BE2C (cell line): ENCODE measurements around the gene CP.
"Not testable (repeated sequence)": the region's sequence is repeated elsewhere in the genome, so short reads cannot be mapped to it uniquely, and the experiment has no call there.

ENCODE experiments used
- DNase-seq: peaks from one replicate; pipeline ENCODE4 v3.0.0-alpha.2; 2020
- H3K27me3 ChIP-seq: fragments of 250-450 bp; sonication (Bioruptor Pico); 2 replicates; pipeline ENCODE4 v1.5.1; 2020; ENCODE audit warnings: mild to moderate bottlenecking
- H3K36me3 ChIP-seq: fragments of 250-450 bp; sonication (Bioruptor Pico); 2 replicates; pipeline ENCODE4 v1.5.1; 2020; ENCODE audit warnings: mild to moderate bottlenecking
- H3K4me1 ChIP-seq: fragments of 250-450 bp; sonication (Bioruptor Pico); 2 replicates; pipeline ENCODE4 v1.5.1; 2020
- H3K4me3 ChIP-seq: 2 replicates; pipeline ENCODE4 v1.5.1; 2011; ENCODE audit warnings: low read depth, low read length
- H3K9me3 ChIP-seq: fragments of 250-450 bp; sonication (Bioruptor Pico); 2 replicates; pipeline ENCODE4 v1.5.1; 2020
- CTCF ChIP-seq: IDR thresholded peaks from 2 replicates; pipeline ENCODE4 v1.5.1; 2012; ENCODE audit warnings: mild to moderate bottlenecking, low read depth, low read length

The CP gene

GRCh38 chr3:149233323-149233722, 11.7 kb upstream of the CP start:
- peaks cover 4% of the 10 kb centered on the region for H3K9me3 ChIP-seq
- no peak for TF ChIP-seq CTCF
- DNase-seq = no peak
- H3K36me3 ChIP-seq = no peaks in the 10 kb centered on the region
- H3K4me1 ChIP-seq = no peaks in the 10 kb centered on the region
- H3K4me3 ChIP-seq = no peak overlapping the region
- H3K27me3 ChIP-seq = no peaks in the 10 kb centered on the region

GRCh38 chr3:149231871-149232270, 10.2 kb upstream of the CP start:
- H3K4me1 ChIP-seq = no peaks in the 10 kb centered on the region
- no peaks in the 10 kb centered on the region for H3K36me3 ChIP-seq
- peaks cover 4% of the 10 kb centered on the region for H3K9me3 ChIP-seq
- no peak for DNase-seq
- no peak overlapping the region for H3K4me3 ChIP-seq
- no peak for TF ChIP-seq CTCF
- no peaks in the 10 kb centered on the region for H3K27me3 ChIP-seq

GRCh38 chr3:149227591-149228268, 6.1 kb upstream of the CP start:
- DNase-seq = no peak
- Histone ChIP-seq H3K36me3 (no peaks in the 10 kb centered on the region), H3K27me3 (no peaks in the 10 kb centered on the region)

GRCh38 chr3:149226776-149227175, 5.1 kb upstream of the CP start:
- no peak overlapping the region for H3K4me3 ChIP-seq
- no peak for DNase-seq
- no peak for TF ChIP-seq CTCF
- H3K9me3 ChIP-seq = no peaks in the 10 kb centered on the region
- no peaks in the 10 kb centered on the region for H3K27me3 ChIP-seq
- no peaks in the 10 kb centered on the region for H3K36me3 ChIP-seq
- H3K4me1 ChIP-seq = peaks cover 5% of the 10 kb centered on the region; the same call in 1 of the 2 replicates

More at GRCh38 chr3:149227591-149228268, 6.1 kb upstream of the CP start:
- Histone ChIP-seq H3K4me1 (peaks cover 5% of the 10 kb centered on the region; the same call in 1 of the 2 replicates), H3K9me3 (peaks cover 3% of the 10 kb centered on the region), H3K4me3 (no peak overlapping the region)
- TF ChIP-seq CTCF = no peak

- no peak for TF ChIP-seq CTCF
- DNase-seq = no peak
- H3K4me3 ChIP-seq = peak overlapping the region; percentile 51
These were observed 3.3 kb upstream of the CP start for GRCh38 chr3:149224736-149225594.

GRCh38 chr3:149223461-149223820, 1.8 kb upstream of the CP start:
- no peak for TF ChIP-seq CTCF
- Histone ChIP-seq H3K4me3 (no peak overlapping the region), H3K27me3 (no peaks in the 10 kb centered on the region), H3K4me1 (peaks cover 5% of the 10 kb centered on the region; the same call in 1 of the 2 replicates), H3K9me3 (no peaks in the 10 kb centered on the region), H3K36me3 (no peaks in the 10 kb centered on the region)
- no peak for DNase-seq

More at GRCh38 chr3:149224736-149225594, 3.3 kb upstream of the CP start:
- H3K9me3 ChIP-seq = no peaks in the 10 kb centered on the region
- peaks cover 5% of the 10 kb centered on the region; the same call in 1 of the 2 replicates for H3K4me1 ChIP-seq
- no peaks in the 10 kb centered on the region for H3K27me3 ChIP-seq
- H3K36me3 ChIP-seq = no peaks in the 10 kb centered on the region

- not testable (repeated sequence) for H3K4me1 ChIP-seq, H3K9me3 ChIP-seq
These were observed 2.1 kb downstream of the CP start for GRCh38 chr3:149219380-149220121.

More at GRCh38 chr3:149219380-149220121, 2.1 kb downstream of the CP start:
- not testable (repeated sequence) for H3K36me3 ChIP-seq, H3K27me3 ChIP-seq, H3K4me3 ChIP-seq, DNase-seq
